H1 (cell line): ENCODE measurements around the gene NPHP3. TPM values are rescaled to one million over a fixed set of nuclear protein-coding genes. Genes with fewer than 3 reads are reported as not detected.

Source experiments
- CTCF ChIA-PET: fragments of 300-600 bp; sonication (Branson Sonifier 250); formaldehyde crosslinking; loops from one replicate; lab custom pipeline; 2021; ENCODE audit not compliant: partially characterized antibody; lab: Charles Lee
- POLR2A ChIA-PET: fragments of 300-600 bp; sonication (Branson Sonifier 250); formaldehyde crosslinking; loops from one replicate; lab custom pipeline; 2021; ENCODE audit warnings: inconsistent platforms; ENCODE audit not compliant: partially characterized antibody; lab: Charles Lee
- DNase-seq, 2 experiments: peaks; one replicate each; pipeline versions ENCODE4 v3.0.0 to v3.0.0-alpha.2; 2010 to 2022; ENCODE audit warnings: low spot score in 2 of 2, low read depth in 1 of 2, mixed read lengths in 1 of 2
- FAIRE-seq: peaks from 2 replicates; lab custom pipeline; 2011; peaks lifted over from hg19 to GRCh38; lab: Jason Lieb, UNC
- H2AFZ ChIP-seq: 2 replicates; pipeline ENCODE4 v1.8.1; 2012; ENCODE audit warnings: low read length, inconsistent platforms
- H2AK5ac ChIP-seq: 2 replicates; pipeline ENCODE4 v1.6.1; 2013; ENCODE audit warnings: low read depth, low read length
- H2BK120ac ChIP-seq: replicated peaks from 2 replicates; pipeline ENCODE3; 2013; ENCODE audit warnings: low read depth, low read length, inconsistent platforms
- H2BK12ac ChIP-seq: 2 replicates; pipeline ENCODE4 v1.6.1; 2013; ENCODE audit warnings: low read depth, low read length
- H2BK15ac ChIP-seq: 2 replicates; pipeline ENCODE4 v1.6.1; 2013; ENCODE audit warnings: low read length
- H2BK20ac ChIP-seq: 2 replicates; pipeline ENCODE4 v1.6.1; 2013; ENCODE audit warnings: low read length
- H2BK5ac ChIP-seq: 2 replicates; pipeline ENCODE4 v1.6.1; 2013; ENCODE audit warnings: low read depth, low read length
- H3K14ac ChIP-seq: 2 replicates; pipeline ENCODE4 v1.6.1; 2013; ENCODE audit warnings: inconsistent platforms; ENCODE audit not compliant: insufficient read length
- H3K18ac ChIP-seq: 2 replicates; pipeline ENCODE4 v1.6.1; 2013; ENCODE audit warnings: low read length; ENCODE audit errors: extremely low read depth
- H3K23ac ChIP-seq: 2 replicates; pipeline ENCODE4 v1.6.1; 2013; ENCODE audit warnings: inconsistent platforms; ENCODE audit not compliant: insufficient read length
- H3K23me2 ChIP-seq: 2 replicates; pipeline ENCODE4 v1.6.1; 2013; ENCODE audit warnings: low read depth, low read length
- H3K27ac ChIP-seq: 2 replicates; pipeline ENCODE4 v1.6.1; 2011; ENCODE audit warnings: low read depth, low read length, inconsistent platforms
- H3K27me3 ChIP-seq, 4 experiments: replicated peaks in 1 of 4; 1 replicate in 1 of 4; 2 replicates in 3 of 4; pipeline versions ENCODE4 v1.6.1 to v1.8.1; 2011 to 2013; ENCODE audit warnings: low read length in 3 of 4, mild to moderate bottlenecking in 3 of 4, inconsistent platforms in 2 of 4, mixed read lengths in 2 of 4, moderate library complexity in 1 of 4; ENCODE audit not compliant: control insufficient read depth in 3 of 4, insufficient read depth in 3 of 4; ENCODE audit errors: extremely low read depth in 1 of 4
- H3K36me3 ChIP-seq, 4 experiments: 2 replicates each; pipeline versions ENCODE4 v1.6.1 to v1.8.1; 2011 to 2013; ENCODE audit warnings: mild to moderate bottlenecking in 4 of 4, low read length in 3 of 4, moderate library complexity in 2 of 4, control low read depth in 1 of 4, inconsistent platforms in 1 of 4; ENCODE audit not compliant: insufficient read depth in 4 of 4, control insufficient read depth in 2 of 4
- H3K4ac ChIP-seq: replicated peaks from 2 replicates; pipeline ENCODE3; 2013; ENCODE audit warnings: low read length, low read depth, mixed read lengths, inconsistent platforms; ENCODE audit not compliant: insufficient read length
- H3K4me1 ChIP-seq, 4 experiments: replicated peaks in 1 of 4; 1 replicate in 1 of 4; 2 replicates in 3 of 4; pipeline versions ENCODE4 v1.6.1 to v1.8.1; 2011 to 2013; ENCODE audit warnings: low read length in 3 of 4, inconsistent platforms in 2 of 4, mixed read lengths in 1 of 4; ENCODE audit not compliant: insufficient read depth in 4 of 4, control insufficient read depth in 3 of 4
- H3K4me2 ChIP-seq, 2 experiments: 2 replicates each; pipeline versions ENCODE4 v1.6.1 to v1.8.1; 2011 to 2013; ENCODE audit warnings: low read depth in 2 of 2, low read length in 2 of 2, control low read depth in 1 of 2, inconsistent platforms in 1 of 2, mild to moderate bottlenecking in 1 of 2; ENCODE audit not compliant: insufficient read depth in 1 of 2
- H3K4me3 ChIP-seq, 4 experiments: fragments of 200-600, 300-600 bp in 1 of 4; sonication (generic), shearing (Covaris generic), sonication (Bioruptor Twin) in 1 of 4; 2 replicates each; pipeline versions ENCODE4 v1.5.1 to v1.8.1; 2011 to 2016; ENCODE audit warnings: low read length in 4 of 4, low read depth in 3 of 4, control low read depth in 2 of 4, inconsistent platforms in 2 of 4, mild to moderate bottlenecking in 2 of 4, mixed read lengths in 1 of 4, moderate library complexity in 1 of 4; ENCODE audit not compliant: insufficient read depth in 2 of 4; ENCODE audit errors: extremely low read depth in 1 of 4
- H3K56ac ChIP-seq: replicated peaks from 2 replicates; pipeline ENCODE3; 2013; ENCODE audit warnings: low read depth, mild to moderate bottlenecking, mixed read lengths, low read length, inconsistent platforms; ENCODE audit not compliant: insufficient read length
- H3K79me1 ChIP-seq: 2 replicates; pipeline ENCODE4 v1.6.1; 2013; ENCODE audit warnings: low read depth, low read length, control low read depth
- H3K79me2 ChIP-seq, 2 experiments: 2 replicates each; pipeline versions ENCODE4 v1.6.1 to v1.8.1; 2012 to 2013; ENCODE audit warnings: low read length in 2 of 2, mild to moderate bottlenecking in 2 of 2, inconsistent platforms in 1 of 2; ENCODE audit not compliant: insufficient read depth in 2 of 2, control insufficient read depth in 1 of 2
- H3K9ac ChIP-seq, 4 experiments: replicated peaks in 1 of 4; 1 replicate in 1 of 4; 2 replicates in 3 of 4; pipeline versions ENCODE4 v1.6.1 to v1.8.1; 2011 to 2013; ENCODE audit warnings: low read depth in 3 of 4, low read length in 3 of 4, control low read depth in 2 of 4, mild to moderate bottlenecking in 2 of 4, moderate library complexity in 2 of 4, inconsistent platforms in 1 of 4; ENCODE audit errors: extremely low read depth in 1 of 4
- H3K9me3 ChIP-seq, 2 experiments: 2 replicates each; pipeline versions ENCODE4 v1.6.1 to v1.8.1; 2012 to 2013; ENCODE audit warnings: mild to moderate bottlenecking in 2 of 2, moderate library complexity in 2 of 2, control low read depth in 1 of 2, inconsistent platforms in 1 of 2, low read depth in 1 of 2, low read length in 1 of 2, mixed read lengths in 1 of 2; ENCODE audit not compliant: insufficient read depth in 2 of 2
- H4K20me1 ChIP-seq, 2 experiments: replicated peaks in 1 of 2; 2 replicates each; pipeline versions ENCODE3 to v1.8.1; 2011 to 2013; ENCODE audit warnings: inconsistent platforms in 2 of 2, low read length in 2 of 2, mild to moderate bottlenecking in 1 of 2; ENCODE audit not compliant: insufficient read depth in 2 of 2, control insufficient read depth in 1 of 2
- H4K5ac ChIP-seq: 2 replicates; pipeline ENCODE4 v1.6.1; 2013; ENCODE audit warnings: low read length, low read depth, mixed read lengths, inconsistent platforms; ENCODE audit not compliant: insufficient read length
- H4K8ac ChIP-seq: 2 replicates; pipeline ENCODE4 v1.8.0; 2013; ENCODE audit warnings: mild to moderate bottlenecking, moderate library complexity, low read length, inconsistent platforms; ENCODE audit not compliant: insufficient read depth; ENCODE audit errors: extremely low read depth
- H4K91ac ChIP-seq: replicated peaks from 2 replicates; pipeline ENCODE3; 2013; ENCODE audit warnings: low read length, mixed read lengths, inconsistent platforms; ENCODE audit not compliant: insufficient read length
- SP1 ChIP-seq: IDR thresholded peaks from 2 replicates; pipeline ENCODE4 v1.6.1; 2011; ENCODE audit warnings: low read depth, low read length
- TBP ChIP-seq: IDR thresholded peaks from 2 replicates; pipeline ENCODE4 v1.6.1; 2011; ENCODE audit warnings: low read depth, low read length, improper control_type of control experiment
- WGBS, 2 experiments: shearing (Covaris generic) in 1 of 2; methylation state at CpG; one replicate each; pipeline versions ENCODE4 v1.1.6 to v1.1.7; 2013 to 2015; ENCODE audit warnings: low lambda C conversion rate in 2 of 2, mixed read lengths in 2 of 2, inconsistent platforms in 1 of 2, low coverage in 1 of 2, missing lambda C conversion rate in 1 of 2; ENCODE audit not compliant: insufficient replicate concordance in 2 of 2, insufficient coverage in 1 of 2, insufficient read length in 1 of 2; ENCODE audit errors: extremely low coverage in 1 of 2, missing lambda C conversion rate in 1 of 2; 5-methylcytosine and 5-hydroxymethylcytosine counted together
- polyA plus RNA-seq, 7 experiments: library from polyadenylated mRNA; depleted of rRNA in 3 of 7; stranded (reverse) in 5 of 7; unstranded in 2 of 7; fragments of >200 nt in 5 of 7; fragments of 200-250 nt in 2 of 7; gene quantifications; 1 replicate in 5 of 7; 2 replicates in 1 of 7; 4 replicates in 1 of 7; pipeline versions ENCODE4 v1.2.1 to v1.2.3, GENCODE V29; 2011 to 2013; ENCODE audit warnings: missing spikeins in 2 of 7, mixed read lengths in 2 of 7
- total RNA-seq: library from RNA; stranded (reverse); fragmentation: NEBNext Ultra II Directional; extraction: Animal tissue kit (Norgen Biotek cat#: 25700); gene quantifications from 2 replicates; pipeline ENCODE4 v1.2.1, GENCODE V29; 2021

Gene NPHP3
- total and polyA plus RNA-seq, 2 of the 8 experiments (the other 6 are each of a cell fraction or from before 2014, with no cell fraction given), result 6.8 to 14.8 TPM

- WGBS, 2 experiments, result 46% methylated on average over 7 of the region's 7 CpGs; no CpG with 5 or more reads in 1 of the 2 experiments
- H2BK120ac ChIP-seq, result no peak overlapping the region
- H3K4me1 ChIP-seq, result no peaks in the 10 kb centered on the region; a peak in 1 of 7 replicates
- no peak overlapping the region for H2BK15ac ChIP-seq
- no peaks in the 10 kb centered on the region for H3K36me3 ChIP-seq
- no peak overlapping the region for H3K4ac ChIP-seq
- no peak overlapping the region for H3K9ac ChIP-seq
- TF ChIP-seq TBP (0 out of 2 replicates have a peak, but pooled peaks have one; percentile 8), SP1 (no peak)
- TF ChIP-seq, all 59 proteins: peak for 1
- Histone ChIP-seq H2BK5ac (no peak overlapping the region), H3K79me1 (no peaks in the 10 kb centered on the region), H3K18ac (no peak overlapping the region), H3K9me3 (no peaks in the 10 kb centered on the region), H4K8ac (no peak overlapping the region), H3K23me2 (peaks cover 11% of the 10 kb centered on the region), H4K91ac (no peak overlapping the region), H2AK5ac (no peak overlapping the region), H2BK20ac (no peak overlapping the region), H3K56ac (no peak overlapping the region), H3K4me3 (peak overlapping the region; percentile 90 to 96 (median 94); a peak in 7 of 8 replicates), H3K79me2 (peaks cover 4 to 27% of the 10 kb centered on the region in 2 experiments; a peak in 3 of 4 replicates), H3K4me2 (peak overlapping the region; percentile 73 to 99), H4K5ac (no peak overlapping the region), H3K27ac (no peak overlapping the region), H3K23ac (no peak overlapping the region), H4K20me1 (no peaks in the 10 kb centered on the region), H3K14ac (no peak overlapping the region), H2AFZ (peak overlapping the region; percentile 98), H3K27me3 (no peaks in the 10 kb centered on the region), H2BK12ac (no peak overlapping the region)
- ChIA-PET POLR2A (interaction anchor here (0.9 to 1.0 kb wide), 2 partner anchors 11 to 21 kb away, joined by 3 to 4 read pairs; no protein-coding TSS in a partner anchor), CTCF (interaction anchor here (0.6 to 1.7 kb wide), 6 partner anchors 13 to 67 kb away, joined by 3 to 12 read pairs (median 3); no protein-coding TSS in a partner anchor)
- FAIRE-seq (no peak), DNase-seq (no peak)
These were observed 63.2 kb downstream of the NPHP3 start for GRCh38 chr3:132659000-132659364.
